GM18858 (cell line): Measurements from ENCODE around the gene SMYD3.

Source experiments
- ATAC-seq: cut with Tn5 transposase; IDR thresholded peaks from one replicate; pipeline ENCODE4 v1.9.1; 2021; ENCODE audit not compliant: unreplicated experiment

Gene SMYD3

GRCh38 chr1:246122071-246122470 lies 385.0 kb downstream of the SMYD3 start:
- ATAC-seq = no peak

GRCh38 chr1:246121533-246121932 lies 385.5 kb downstream of the SMYD3 start:
- no peak for ATAC-seq

GRCh38 chr1:246117066-246117791 lies 389.9 kb downstream of the SMYD3 start:
- ATAC-seq = peak; percentile 81

GRCh38 chr1:246114369-246114768 lies 392.7 kb downstream of the SMYD3 start:
- ATAC-seq = no peak

GRCh38 chr1:246113555-246114095 lies 393.5 kb downstream of the SMYD3 start:
- ATAC-seq = no peak

GRCh38 chr1:246111570-246111969 lies 395.5 kb downstream of the SMYD3 start:
- ATAC-seq = no peak

DNA sequence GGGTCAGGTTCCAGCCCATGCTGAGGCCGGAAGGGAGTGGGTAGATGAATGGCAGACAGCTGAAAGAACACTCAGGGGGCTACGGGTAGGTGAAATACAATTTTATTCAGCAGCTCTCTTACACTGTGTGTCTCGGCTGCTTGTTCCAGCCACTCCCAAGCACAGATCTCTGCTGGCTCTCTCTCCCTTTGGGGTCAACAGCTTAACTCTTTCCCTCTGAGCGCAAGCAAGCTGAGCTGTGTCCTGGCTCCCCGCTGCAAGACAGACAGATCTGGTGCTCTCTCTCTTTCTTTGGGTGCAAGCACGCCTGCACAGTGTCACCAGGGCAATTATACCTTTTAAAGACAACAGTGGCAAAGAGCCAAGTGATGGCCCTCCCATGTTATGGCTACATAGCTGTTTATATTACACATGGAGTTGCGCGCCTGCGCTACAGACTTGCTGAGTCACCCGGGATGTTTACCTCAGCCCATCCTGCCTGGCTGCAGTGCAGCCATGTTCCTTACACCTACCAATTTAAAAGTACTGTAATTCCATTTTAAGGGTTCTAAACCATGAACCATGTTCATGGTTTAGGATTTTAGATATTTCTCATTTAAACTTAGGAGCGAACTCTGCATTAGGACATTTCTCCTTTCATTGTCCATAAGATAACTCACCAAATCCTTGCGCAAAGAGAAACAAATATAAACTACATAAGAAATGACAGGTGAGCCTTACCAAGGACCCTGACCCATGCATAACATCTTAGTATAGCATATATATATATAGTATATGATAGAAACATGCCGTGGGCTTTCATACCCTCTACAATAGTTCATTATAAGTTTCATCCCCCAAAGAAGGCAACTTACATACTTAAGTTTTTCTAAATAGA lies 396.5 kb downstream of the SMYD3 start:
- ATAC-seq = no peak

DNA sequence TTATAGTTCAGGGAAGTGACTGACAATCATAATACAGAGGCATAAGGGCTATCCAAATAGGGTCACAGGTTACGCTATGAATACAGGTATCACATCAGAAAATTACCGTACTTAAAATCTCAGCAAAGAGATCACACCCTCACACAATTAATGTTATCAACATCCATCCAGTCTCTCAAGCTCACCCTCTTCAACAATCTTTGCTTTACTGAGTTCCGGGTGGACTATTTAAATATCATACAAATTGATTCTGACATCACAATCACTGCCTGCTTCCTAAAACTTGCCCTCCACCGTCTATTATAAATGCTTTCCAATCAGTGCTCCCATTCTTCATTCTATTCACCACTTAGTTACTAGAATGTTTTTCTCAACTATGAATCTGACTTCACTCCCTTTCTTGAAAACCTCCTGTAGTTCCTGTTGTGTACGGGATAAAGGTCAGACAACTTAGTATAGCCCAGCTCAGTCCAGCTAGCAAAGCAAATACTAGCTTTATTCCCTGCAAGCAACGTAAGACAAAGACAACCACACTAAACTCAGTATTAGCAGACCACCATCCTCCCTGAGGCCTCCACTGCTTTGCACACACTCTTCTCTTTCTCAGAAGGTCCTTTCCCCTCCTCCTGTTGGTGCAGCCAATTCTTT lies 398.7 kb downstream of the SMYD3 start:
- no peak for ATAC-seq

GRCh38 chr1:246107516-246108277 lies 399.4 kb downstream of the SMYD3 start:
- ATAC-seq = no peak

- ATAC-seq = peak; percentile 82
These were observed 400.7 kb downstream of the SMYD3 start for GRCh38 chr1:246106342-246106763.

DNA sequence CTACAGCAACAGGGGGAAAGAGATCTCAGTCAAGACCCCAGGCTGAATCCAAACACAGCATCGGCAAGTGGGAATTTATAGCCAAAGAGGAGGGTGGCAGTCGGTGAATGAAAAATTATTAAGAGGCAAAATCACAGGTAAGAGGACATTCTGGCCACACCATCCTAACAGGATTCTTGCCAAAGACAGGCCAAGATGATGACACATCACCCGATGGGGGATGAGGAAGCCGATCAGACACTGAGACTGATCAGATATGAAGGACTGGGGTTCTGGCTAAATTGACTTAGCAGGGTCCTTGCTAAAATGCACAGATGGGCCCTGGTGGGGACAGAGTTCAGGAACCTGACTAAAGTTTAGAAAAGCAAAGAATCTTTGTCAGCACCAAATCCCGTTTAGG lies 402.2 kb downstream of the SMYD3 start:
- no peak for ATAC-seq

- ATAC-seq = no peak
These were observed 407.5 kb downstream of the SMYD3 start for GRCh38 chr1:246099570-246099969.

DNA sequence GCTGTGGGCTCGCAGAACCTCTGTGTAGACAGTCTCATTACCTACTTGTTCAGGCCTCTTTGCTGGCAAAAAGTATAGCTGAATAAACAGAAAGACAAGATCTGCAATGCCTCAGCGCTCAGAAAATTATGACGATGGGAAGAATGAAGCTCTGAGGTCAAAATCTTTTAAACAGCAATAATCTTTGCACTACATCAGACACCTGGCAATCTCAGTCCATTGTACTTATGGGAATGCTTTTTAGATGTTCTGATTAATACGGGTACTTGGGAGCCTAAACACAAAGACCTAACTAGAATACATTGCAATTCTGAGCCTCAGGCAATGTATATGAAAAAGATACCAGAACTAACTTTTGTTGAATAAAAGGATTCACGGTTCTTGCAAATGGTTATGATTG lies 410.7 kb downstream of the SMYD3 start:
- no peak for ATAC-seq

- no peak for ATAC-seq
These were observed 411.6 kb downstream of the SMYD3 start for GRCh38 chr1:246095443-246095842.

DNA sequence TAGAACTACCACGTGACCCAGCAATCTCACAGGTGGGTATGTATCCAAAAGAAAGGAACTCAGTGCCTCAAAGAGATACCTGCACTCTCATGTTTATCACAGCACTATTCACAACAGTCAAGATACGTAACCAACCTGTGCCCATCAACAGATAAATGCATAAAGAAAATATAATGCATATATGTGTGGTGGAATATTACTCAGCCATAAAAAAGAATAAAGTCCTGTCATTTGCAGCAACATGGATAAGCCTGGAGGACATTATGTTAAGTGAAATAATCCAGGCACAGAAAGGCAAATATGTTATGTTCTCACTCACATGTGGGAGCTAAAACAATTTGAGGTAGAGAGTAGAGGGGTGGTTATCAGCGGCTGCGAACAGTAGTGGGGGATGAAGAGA lies 413.8 kb downstream of the SMYD3 start:
- no peak for ATAC-seq

DNA sequence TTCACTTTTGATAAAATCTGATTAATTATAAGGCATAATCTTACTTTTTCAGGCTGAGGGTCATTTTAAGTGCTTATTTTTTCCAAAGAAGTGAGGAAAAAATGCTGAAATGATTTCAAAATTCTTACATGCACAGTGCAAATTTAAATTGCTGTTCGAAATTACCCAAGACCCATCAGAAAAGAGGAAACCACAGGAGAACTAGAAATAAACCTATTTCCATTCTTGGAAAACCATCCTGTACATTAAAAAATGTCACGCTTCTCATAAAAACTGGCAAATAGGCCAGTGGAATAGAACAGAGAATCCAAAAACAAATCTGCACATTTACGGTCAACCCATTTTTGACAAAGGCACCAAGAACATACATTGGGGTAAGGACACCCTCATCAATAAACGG lies 414.9 kb downstream of the SMYD3 start:
- no peak for ATAC-seq

DNA sequence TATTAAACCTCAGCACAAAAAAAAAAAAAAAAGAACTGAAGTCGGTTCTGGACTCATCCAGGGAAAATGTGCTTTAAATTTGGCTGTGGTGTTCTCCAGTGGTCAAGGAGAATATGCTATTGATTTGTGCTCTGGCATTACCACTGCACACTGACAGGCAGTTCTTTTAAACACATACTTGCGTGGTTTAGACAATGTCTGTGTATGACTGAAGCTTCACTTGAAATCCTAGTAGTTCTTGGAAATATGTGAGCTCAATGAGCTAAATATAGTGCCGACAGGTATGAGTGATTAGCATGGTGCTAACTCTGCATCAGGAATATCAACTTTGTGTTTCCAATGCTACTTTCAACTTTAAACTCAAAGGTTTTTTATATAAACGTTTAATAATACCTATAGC lies 415.6 kb downstream of the SMYD3 start:
- ATAC-seq = no peak

GRCh38 chr1:246086191-246086590 lies 420.9 kb downstream of the SMYD3 start:
- ATAC-seq = no peak

- ATAC-seq = no peak
These were observed 423.7 kb downstream of the SMYD3 start for GRCh38 chr1:246083416-246083815.

GRCh38 chr1:246081856-246082668 lies 425.0 kb downstream of the SMYD3 start:
- ATAC-seq = no peak
